HG02588 (cell line): ENCODE data around the gene PLD1.
A peak's percentile ranks its signal among the peaks of the same experiment; 100 is the strongest.

Experiments used
- ATAC-seq: cut with Tn5 transposase; IDR thresholded peaks from one replicate; pipeline ENCODE4 v1.9.1; 2021; ENCODE audit warnings: mild to moderate bottlenecking, moderate library complexity; ENCODE audit not compliant: unreplicated experiment

The PLD1 gene

DNA sequence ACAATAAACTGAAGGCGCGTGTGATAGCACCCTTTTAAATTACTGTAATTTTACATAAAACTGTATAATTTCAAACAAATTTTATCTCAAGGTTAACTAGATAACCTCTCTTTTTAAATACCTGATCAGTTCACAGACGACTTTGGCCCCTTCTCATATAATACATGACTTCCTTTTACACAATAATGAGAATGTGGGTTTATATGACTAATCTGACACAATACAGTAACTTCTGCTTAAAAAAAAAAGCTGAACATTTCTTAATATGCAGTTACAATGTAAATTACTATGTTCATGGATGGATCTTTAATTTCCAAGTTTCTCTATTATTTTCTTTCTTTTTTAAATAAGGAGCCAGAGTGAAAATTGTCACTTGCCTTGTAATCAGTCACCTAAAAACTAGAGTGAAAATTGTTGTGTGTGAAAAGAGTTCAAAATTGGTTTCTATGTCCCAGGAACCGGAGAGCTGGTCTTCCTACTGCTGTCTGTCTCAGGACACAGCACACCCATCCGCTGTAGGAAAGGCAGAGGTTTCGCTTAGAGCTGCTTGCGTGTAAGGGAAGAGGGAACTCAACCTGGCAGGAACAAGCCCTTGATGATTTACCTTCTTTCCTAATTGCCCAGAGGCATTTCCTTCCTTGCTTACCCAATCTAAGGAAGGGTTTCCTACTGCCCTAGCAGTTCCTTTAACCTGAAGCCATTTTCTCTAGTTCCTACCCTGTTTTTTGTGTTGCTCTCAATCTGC lies 33.3 kb downstream of the PLD1 start:
- no peak for ATAC-seq

DNA sequence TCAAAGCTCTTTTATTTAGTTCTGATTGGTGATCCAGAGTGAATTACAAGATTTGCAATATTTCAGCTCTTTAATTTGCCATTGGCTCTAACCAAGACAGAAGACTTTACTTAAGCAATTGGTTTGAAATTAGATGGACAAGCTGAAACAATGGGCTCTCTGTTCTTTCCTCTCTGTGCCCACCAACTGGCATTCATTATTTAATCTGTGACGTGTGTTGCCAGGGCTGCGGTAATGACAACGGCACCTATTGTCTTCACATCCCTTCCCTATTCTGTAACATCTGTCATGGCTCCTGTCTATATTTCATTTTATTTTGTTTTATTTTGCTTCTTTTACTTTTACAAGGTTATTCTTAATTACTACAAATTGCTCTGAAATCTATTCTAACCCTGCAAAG lies 33.9 kb downstream of the PLD1 start:
- no peak for ATAC-seq

- no peak for ATAC-seq
Measured at GRCh38 chr3:171775943-171776342, 34.3 kb downstream of the PLD1 start.

GRCh38 chr3:171774521-171774920 lies 35.8 kb downstream of the PLD1 start:
- ATAC-seq, result no peak

GRCh38 chr3:171772427-171773056 lies 37.7 kb downstream of the PLD1 start:
- ATAC-seq, result no peak

- peak; percentile 67 for ATAC-seq
Measured at GRCh38 chr3:171770689-171771620, 39.3 kb downstream of the PLD1 start.

DNA sequence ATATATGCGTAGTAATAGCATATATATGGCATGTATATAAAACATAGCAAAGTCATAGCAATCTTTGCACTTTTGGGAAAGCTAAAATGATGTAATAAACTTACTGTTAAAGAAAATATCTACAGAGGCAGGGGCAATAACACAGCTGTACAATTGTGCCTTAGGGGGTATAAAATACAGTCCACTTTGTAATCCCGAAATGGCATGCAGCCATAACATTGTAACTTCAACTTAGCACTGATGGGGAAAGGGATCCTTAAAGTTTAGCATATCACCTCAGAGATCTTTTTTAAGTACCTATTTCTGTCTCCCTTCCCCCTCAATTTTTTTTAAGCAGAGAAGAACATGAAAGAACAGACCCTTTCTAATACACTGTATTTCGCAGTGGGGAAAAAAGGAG lies 40.8 kb downstream of the PLD1 start:
- no peak for ATAC-seq

- ATAC-seq, result no peak
Measured at GRCh38 chr3:171768986-171769385, 41.3 kb downstream of the PLD1 start.

DNA sequence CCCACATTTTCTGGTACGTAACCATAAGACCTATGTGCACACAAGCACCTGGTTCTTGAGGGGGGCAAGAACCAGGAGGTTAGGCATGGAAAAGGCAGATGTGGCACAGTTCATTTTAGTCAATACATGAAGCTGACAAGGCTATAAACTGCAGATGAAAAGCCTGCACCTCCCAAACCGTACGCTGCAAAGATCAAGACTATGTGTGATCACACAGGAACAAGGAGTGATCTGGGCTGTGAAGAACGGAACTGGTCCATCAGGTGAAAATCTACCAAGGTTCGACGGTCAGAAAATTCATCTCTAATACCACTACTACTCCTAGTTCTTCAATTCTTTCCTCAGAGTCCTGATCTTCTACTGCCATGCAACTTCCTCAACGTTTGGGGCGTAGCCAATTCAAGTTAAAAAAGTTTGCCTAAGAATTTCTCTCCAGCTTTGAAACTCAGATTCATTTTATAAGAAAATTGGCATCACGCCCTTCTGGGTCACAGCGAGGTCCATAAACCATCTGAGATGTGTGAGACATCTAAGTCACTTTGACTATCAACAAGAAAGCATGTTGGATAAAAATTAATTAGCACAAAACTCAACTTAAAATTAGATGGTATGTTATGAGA lies 41.9 kb downstream of the PLD1 start:
- ATAC-seq, result no peak

- no peak for ATAC-seq
Measured at GRCh38 chr3:171765511-171765887, 44.8 kb downstream of the PLD1 start.

GRCh38 chr3:171763392-171763791 lies 46.9 kb downstream of the PLD1 start:
- ATAC-seq, result no peak

DNA sequence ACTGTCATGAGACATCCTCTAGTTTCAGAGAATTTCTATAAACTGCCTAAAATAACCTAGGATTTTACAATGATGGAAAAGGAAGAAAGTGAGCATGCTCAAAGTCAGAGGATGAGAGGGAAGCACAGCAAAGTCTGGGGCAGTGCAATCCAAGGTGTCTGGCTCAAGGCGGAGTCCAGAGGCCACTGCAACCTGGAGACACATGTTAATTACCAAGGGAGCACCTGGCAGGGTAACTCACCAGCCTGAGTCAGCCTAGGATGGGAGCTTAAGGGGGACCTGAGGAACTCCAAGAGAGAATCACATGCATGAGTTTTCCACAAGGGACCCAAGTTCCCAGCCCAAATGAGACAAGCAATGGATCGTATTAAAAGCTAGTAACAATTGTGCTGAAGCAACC lies 49.8 kb downstream of the PLD1 start:
- no peak for ATAC-seq

DNA sequence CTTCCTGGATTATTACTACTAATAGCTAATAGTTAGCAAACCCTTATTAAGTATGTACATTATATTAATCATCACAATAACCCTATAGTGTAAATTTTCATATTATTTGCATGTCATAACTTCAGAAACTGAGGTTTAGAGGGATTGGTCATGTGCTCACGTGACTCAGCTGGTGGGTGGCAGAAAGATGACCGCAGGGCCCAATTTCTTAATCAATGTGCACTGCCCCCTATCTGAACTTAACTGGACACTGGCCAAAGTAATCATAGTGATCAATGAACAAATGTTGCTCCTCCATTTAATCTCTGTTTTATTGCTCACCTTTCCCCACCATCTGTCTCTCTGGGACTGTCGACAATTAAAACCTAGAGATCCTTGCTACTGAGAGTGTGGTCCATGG lies 52.2 kb downstream of the PLD1 start:
- no peak for ATAC-seq

DNA sequence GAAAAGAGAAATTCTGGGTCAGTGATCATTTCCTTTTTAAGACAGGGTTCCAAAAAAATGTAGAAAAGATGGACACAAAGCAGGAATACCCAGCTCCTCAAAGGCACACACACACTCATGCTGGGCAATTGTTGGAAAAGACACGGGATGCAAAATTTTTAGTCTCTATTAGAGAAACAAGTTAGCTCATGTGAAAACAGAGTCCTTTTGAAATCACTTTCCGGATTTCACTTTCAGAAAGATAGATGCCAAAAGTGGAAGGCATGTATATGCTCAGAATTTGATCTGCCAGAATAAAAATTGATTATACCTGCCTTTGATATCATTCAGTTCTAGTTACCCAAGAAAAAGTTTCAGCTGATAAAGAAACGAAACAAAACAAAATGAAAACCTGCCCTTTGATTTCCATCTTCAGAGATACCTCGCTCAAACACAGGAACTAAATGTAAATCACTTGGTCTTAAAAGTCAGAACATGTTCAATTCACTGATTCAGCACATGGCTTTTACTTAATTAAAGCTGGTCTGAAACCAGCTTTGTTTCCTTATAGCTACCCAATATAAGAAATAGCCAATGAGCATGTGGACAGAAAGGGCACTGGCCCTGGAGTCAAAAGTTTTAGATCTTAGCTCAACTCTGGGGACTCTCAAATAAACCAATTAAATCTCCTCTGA lies 52.8 kb downstream of the PLD1 start:
- no peak for ATAC-seq

DNA sequence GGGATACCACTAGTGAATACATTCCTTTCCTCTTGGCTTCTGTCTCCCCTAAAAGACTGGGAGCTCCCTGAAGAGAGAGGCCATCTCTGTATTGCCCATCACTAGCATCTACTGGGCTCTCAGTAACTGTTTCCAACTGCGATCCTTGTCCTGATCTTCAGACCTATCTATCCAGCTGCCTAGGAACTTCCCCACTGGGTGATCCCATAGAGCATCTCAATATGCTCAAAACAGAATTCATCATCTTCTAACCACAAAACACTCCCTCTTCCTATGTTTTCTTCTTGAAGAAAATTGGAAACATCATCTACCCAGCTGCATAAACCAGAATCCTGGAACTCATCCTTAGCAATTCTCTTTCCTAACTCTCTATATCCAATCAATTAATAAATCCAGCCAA lies 54.6 kb downstream of the PLD1 start:
- no peak for ATAC-seq

GRCh38 chr3:171755015-171755589 lies 55.2 kb downstream of the PLD1 start:
- ATAC-seq, result no peak

DNA sequence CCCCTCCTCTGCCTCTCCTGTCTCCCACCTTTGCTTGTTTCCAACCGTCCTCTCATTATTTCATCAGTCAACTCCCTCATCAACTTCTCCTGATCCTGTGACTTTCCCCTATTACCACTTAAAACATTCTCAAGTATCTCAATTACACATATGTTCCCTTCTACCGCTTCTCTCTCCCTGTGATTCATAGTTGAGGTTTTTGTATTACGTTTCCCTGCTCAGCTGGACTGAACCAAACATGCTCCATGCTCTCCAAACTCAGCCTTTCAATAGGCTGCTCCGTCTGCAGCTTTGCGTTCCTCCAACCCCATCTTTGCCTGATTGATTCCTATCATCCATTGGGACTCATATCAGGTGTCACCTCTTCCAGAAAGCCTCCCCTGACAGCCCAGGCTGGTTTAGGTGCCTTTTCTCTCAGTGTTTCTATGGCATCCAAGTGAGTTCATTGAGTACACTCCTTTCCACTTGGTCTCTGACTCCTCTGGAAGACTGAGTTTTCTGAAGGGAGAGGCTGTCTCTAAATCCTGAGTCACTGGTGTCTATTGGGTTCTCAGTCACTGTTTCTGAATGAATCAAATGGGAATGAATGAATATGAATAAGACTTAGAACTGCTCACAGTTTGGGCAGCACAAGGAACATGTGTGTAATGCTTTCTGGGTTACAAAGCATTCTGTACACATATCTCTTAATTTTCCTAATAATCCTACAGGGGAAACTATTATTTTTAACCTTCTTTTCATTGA lies 56.4 kb downstream of the PLD1 start:
- no peak for ATAC-seq

DNA sequence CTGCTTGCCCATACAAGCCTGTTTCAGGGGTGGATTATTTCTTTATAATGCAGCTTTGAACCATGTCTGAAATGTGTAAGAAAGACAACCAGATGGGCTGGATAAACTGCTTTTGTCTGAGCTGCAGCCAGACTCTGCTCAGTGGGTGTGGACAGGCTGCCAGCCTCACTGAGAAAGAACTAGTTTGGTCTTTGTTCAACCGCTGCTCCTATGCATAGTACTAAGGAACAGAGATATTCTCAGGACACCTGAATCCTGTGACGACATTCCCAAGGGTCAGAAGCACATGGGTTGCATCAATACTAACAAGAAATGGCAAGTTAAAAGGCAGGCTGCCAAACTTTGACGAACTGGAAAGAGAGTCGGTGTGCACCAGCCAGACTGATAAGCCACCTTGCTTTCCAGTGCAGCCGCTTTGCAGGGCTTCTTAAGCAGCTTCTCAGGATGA lies 57.2 kb downstream of the PLD1 start:
- no peak for ATAC-seq

DNA sequence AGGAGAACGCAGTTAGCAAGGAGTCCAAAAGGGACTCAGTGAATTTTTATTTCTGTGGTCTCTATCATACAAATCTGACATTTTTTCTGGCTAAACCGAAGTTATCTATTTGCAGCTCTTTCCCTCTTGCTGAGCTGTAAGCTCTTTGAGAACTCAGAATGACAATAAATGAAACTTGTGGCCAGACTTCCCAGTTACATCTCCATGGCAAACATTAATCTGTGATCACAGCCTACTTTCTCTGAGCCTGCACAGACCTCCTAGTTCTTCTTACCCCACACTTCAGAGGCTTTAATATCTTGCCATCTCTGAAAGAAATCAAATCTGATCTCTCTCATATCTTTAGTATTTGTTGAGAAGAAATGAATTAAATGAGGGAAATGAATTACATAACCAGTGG lies 58.0 kb downstream of the PLD1 start:
- no peak for ATAC-seq

DNA sequence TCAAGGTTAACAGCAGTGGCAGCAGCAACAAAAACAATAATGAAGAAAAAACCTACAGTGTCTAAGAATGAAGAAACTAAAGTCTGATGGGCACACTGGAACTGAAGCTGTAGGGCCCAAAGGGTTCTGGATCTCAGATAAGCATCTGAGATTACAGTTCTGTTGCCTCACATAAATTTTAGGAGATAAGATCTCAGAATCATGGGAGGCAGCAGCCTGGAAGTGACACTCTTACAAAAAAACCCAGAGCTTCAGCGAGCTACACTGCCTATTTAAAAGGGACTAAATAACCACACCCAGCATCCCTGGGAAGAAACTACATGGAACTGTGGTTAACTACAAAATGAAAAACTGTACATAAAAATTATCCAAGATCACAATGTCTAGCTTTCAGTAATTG lies 61.2 kb downstream of the PLD1 start:
- ATAC-seq, result no peak
